GM18505 (cell line): ENCODE results near the gene TBC1D9B.

Experiments
- ATAC-seq: cut with Tn5 transposase; IDR thresholded peaks from one replicate; pipeline ENCODE4 v1.9.1; 2021; ENCODE audit not compliant: unreplicated experiment
- POLR2A ChIP-seq: IDR thresholded peaks from 4 replicates; pipeline ENCODE4 v1.6.1; 2011; ENCODE audit warnings: borderline replicate concordance; ENCODE audit not compliant: insufficient read depth, insufficient read length; ENCODE audit errors: extremely low read depth

Gene TBC1D9B

DNA sequence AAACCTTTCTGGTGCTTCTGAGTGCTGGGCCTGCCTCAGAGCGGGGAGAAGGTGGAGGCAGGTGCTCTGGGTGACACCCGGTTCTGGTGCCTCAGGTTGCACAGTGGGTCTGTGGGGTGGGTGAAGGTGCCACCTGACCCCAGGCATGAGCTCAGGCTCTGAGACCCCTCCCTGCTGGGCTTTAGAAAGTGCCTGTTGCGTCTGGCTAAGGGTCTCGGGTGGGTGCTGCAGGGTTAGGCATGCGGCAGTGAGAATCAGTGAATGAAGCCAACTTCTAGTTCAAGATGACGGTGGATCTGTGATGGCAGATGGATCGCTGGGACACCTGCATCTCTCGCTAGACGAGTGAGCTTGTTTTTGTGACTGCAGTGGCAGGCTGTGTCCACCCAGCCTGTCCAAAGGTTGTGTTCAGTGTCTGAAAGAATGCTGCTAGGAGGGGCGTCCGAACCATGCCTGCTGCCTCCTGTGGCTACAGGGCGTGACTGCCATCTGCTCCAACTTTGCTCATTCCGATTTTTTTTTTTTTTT, 82.0 kb downstream of the TBC1D9B start:
- TF ChIP-seq POLR2A: no peak
- ATAC-seq: no peak

DNA sequence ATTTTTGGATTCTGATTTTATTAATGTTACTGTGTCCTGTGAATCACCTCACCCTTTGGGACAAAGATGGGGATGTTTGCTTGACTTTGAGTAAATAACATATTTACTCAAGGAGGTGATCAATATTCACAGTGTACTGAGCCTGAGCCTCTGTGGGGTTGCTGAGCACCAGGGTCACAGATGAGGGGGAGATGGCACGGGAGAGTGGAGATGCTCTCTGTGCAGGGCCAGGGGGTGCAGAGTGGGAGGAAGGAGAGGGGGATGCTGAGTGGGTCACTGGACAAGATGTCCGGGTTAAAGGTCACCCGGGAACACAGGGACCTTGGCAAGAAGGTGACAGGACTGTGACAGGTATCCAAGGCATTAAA, 83.0 kb downstream of the TBC1D9B start:
- ATAC-seq: no peak
- TF ChIP-seq POLR2A: no peak

DNA sequence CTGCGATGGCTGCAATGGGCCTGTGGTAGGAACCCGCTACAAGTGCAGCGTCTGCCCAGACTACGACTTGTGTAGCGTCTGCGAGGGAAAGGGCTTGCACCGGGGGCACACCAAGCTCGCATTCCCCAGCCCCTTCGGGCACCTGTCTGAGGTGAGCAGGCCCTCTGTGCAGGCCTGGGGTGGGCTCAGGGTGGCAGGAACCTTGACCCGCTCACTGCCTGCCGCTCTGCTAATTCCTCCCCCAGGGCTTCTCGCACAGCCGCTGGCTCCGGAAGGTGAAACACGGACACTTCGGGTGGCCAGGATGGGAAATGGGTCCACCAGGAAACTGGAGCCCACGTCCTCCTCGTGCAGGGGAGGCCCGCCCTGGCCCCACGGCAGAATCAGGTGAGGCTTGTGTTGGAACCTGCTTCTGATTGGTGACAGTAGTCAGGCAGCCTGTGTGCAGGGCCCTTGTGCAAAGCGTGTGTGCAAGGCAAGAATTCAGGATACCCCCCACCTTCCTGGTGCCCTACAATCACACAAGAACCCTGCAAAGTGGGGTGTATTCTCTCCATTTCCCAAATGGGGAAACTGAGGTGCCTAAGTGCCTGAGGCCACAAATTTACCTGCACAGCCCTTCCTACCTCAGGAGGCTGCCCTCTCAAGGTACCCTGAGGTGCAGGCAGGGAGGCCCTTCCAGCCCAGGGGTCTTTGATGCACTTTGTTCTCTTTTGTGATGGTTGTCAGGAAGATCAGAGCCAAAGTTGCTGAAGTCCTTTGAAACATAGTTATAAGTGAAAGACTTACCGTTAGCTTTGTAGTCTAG, 83.6 kb downstream of the TBC1D9B start:
- no peak for TF ChIP-seq POLR2A
- no peak for ATAC-seq

DNA sequence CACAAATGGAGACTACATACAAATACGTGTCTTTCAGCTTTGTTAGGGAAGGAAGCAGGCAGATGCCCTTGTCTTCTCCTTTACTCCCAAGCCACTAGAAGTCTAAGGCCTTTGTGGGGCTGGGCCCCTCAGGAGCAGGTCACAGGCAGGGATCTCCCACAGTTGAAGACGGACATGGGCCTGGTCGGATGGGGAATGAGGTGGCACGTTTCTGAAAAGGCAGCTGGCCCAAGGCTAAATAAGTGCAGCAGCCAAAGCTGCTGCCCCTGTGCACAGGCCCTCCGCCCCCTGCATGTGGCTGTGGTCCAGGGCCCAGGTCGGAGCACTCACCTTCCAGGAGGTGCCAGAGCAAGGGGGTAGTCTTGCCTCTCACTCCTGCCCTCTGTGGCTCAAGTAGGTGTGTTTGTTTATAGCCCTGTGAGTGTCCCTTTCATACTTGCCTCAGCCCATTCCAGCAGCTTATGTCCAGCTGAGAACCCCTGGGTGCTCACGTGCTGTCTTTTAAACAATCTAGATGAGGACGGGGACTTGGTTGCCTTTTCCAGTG, 85.2 kb downstream of the TBC1D9B start:
- no peak for ATAC-seq
- TF ChIP-seq POLR2A: no peak

DNA sequence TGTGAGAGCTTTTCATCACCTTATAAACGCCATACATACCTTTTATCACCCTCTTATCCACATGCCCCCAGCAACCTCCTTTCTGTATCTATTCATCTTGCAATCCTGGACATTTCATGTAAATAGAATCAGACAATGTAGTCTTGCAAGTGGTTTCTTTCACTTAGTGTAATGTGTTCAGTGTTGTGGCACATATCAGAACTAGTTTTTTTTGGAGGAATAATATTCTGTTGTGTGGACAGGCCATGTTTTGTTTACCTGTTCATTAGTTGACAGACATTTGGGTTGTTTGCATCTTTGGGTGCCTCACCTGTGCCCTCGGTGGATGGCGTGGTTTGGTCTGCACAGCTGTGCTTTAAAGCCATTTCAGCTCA, 85.7 kb downstream of the TBC1D9B start:
- no peak for ATAC-seq
- TF ChIP-seq POLR2A: no peak

DNA sequence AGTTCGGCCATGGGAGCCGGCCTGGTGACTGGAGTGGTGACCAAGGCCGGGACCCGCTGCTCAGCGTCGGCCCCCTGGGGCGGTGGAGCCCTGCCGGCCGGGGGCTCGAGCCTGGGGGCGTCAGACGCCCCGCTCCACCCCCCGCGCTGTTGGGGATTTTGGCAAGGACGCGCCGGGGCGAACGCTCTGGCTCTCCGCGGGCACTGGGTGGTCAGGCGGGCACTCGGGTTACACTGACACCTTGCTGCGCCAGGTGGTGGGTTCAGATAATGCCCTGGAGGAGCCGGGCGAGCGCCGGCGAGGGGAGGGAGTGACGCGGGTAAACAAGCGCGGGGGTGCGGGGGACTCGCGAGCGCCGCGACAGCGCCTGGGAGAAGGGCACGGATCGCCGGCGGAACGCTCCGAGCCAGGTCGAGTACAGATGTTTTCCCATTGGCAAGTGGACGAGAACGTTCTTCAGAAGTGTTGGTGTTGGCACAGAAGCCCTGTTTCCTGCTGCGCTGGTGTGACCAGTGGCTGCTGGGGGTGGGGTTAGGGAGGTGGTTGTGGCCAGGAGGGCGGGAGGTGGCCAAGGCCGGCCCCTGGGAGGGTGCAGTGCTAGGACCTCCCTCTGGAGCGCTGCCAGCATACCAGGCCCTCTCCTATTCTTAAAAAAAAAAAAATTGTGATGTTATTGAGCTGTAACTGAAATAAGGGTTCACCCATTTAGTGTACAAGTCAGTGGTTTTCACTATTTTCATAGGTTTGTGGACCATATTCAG, 86.2 kb downstream of the TBC1D9B start:
- peak; percentile 38 for ATAC-seq
- TF ChIP-seq POLR2A: peak; percentile 61

DNA sequence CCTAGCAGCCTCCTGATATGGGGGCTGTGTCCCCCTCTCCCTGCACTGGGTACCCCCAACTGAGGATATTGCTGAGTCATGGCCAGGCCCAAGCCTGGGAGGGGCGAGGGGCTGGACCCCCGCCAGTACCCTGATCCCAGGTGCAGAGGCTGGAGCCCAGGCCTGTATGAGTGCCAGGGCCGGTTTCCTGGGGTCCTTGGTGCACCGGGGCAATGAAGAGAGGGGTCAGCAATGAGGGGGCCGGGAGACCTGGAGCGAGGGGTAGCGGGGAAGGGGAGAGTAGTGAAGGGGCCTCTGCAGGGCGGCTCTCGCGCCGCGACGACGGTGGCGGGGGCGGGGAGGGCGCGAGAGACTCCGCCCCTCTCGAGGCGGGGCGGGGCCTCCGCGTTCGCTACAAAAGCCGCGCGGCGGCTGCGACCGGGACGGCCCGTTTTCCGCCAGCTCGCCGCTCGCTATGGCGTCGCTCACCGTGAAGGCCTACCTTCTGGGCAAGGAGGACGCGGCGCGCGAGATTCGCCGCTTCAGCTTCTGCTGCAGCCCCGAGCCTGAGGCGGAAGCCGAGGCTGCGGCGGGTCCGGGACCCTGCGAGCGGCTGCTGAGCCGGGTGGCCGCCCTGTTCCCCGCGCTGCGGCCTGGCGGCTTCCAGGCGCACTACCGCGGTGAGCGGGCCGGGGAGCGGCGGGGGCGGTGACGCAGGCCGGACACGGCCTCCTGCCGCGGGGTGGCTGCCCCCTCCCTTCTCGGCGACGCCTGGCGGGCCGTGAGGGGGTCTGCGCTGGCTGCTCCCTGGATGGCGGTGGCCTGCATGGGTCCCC, 87.0 kb downstream of the TBC1D9B start, which contains the start of gene SQSTM1:
TSS of gene SQSTM1 (plus strand) at position 423 of the 815 bp plus-strand sequence. CDS start at position 455, 32 bp downstream.
- ATAC-seq: peak; percentile 40
- TF ChIP-seq POLR2A: peak; percentile 99

DNA sequence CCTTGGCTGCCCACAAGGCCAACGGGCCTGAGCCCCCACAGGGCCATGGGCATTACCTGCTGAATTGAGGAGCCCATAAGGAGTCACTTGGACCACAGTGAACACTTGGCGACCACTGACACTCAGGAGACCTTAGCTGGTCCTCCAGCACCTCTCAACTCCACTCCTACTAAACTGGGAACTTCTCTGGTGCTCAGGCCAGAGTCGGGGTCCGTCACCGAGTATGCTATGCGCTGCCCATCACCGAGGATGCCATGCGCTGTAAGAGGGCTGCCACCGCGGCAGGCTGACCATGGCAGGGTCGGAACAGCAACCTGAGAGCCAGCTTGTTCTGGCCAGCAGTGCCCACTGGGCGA, 87.6 kb downstream of the TBC1D9B start:
- TF ChIP-seq POLR2A: no peak
- ATAC-seq: no peak

DNA sequence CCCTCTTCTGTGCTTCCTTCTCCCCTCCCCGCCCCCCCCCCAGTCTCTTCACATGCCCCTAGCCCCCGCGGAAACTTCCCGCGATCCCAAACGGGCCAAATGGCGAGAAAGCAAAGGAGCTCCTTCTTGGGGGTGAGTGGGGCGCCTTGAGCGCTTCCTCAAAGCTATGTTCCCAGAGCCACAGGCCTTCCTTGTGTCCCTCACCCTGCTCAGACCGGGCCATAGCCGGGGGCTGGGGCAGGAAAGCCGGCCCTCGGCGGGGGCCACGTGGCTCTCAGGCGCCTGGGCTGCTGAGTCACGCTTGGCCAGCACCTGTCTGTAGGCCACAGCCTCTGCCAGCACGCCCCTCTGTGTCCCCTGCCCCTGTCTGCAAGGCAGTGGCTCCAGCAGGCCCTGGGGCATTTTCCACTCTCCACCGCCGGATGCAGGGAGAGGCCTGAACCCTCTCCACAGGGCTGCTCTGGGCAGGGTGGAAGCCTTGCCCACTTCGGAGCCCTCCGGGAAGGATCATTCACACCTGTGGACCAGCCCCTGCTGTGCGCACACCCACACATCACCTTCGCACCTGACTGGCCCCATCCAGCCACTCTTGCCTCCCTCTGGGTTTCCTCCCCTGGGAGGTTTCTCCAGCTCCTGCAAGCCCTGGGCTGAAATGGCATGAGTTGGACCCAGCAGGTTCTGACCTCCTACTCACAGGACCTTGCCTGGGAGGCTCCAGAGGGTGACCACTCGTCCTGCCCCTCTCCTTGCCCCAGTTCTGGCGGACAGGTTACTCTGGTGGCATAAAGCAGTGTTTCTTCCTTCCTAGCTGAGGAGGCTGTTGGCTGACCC, 88.2 kb downstream of the TBC1D9B start:
- no peak for ATAC-seq
- peak; percentile 17 for TF ChIP-seq POLR2A

DNA sequence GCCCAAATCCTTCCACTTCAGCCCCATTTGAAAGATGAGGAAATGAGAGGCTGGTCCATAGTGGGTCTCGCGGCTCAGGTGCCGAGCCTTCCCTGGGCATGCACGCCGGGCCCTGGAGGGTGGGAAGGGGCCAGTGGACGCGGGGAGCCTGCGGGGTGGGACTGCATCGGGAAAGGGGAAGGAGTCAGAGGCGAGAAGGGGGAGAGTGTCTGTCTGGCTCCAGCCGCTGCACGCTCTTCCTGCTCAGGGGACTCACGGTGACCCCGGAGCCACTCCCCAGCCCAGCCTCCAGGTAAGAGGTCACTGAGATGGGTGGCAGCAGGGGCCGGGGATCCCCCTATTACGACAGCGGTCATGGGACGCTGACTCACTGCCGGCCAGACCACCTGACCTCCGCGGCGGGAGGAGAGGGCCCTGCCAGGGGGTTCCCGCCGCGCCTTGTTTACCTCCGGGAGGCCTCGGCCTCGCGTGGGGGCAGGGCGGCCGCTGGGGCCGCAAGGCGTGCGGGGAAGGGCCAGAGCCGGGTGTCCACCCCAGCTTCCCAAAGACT, 88.9 kb downstream of the TBC1D9B start:
- peak; percentile 61 for TF ChIP-seq POLR2A
- peak; percentile 53 for ATAC-seq

DNA sequence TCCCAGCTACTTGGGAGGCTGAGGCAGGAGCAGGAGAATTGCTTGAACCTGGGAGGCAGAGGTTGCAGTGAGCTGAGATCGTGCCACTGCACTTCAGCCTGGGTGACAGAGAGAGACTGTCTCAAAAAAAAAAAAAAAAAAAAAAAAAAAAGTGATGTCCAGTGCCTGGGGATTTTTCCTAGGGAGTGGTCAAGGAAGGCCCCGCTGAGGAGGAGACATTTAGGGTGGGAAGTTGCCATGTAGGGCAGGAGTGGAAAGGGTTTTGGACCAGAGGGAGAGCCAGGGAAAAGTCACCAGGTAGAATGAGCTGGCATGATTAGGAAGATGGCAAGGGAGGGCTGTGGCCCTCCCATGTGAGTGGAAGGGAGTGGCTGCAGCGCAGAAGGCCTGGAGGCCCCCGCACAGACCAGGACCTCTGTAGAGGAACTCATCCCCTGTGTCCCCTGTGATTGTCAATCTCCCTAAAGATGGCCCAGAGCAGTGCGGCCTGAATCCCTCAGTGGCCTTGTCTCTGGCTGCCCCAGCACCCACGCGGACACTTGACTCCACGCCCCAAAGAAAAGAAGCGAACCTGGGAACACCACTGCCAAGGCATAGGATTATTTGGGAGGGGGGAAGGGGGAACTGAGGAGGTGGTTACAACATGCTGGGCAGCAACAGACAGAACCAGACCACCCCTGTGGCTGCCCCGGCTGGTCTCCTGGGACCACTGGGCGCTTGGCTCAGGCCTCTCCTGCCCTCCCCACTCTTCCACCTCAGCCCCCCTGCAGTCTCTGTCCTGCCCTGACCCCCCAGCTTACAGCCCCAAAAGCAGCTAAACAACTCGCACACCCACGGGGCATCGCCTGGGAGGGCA, 89.6 kb downstream of the TBC1D9B start:
- no peak for TF ChIP-seq POLR2A
- no peak for ATAC-seq
